Measurements from ENCODE around the gene PARN.
"Not testable (repeated sequence)": the region's sequence is repeated elsewhere in the genome, so short reads cannot be mapped to it uniquely, and the experiment has no call there.

The PARN gene

GRCh38 chr16:14395710-14396304 is 234.3 kb downstream of the PARN start:
- not testable (repeated sequence) for DNase-seq

GRCh38 chr16:14394834-14395233 is 235.2 kb downstream of the PARN start:
- no peak for DNase-seq

- no peak for DNase-seq
These were observed 237.1 kb downstream of the PARN start for GRCh38 chr16:14392960-14393359.

GRCh38 chr16:14389359-14389758 is 240.7 kb downstream of the PARN start:
- no peak for DNase-seq

- DNase-seq = no peak
These were observed 241.8 kb downstream of the PARN start for GRCh38 chr16:14388243-14388642.

- DNase-seq = no peak
These were observed 243.9 kb downstream of the PARN start for GRCh38 chr16:14386115-14386514.
